GM19468 (cell line): ENCODE results near the gene PNMA6A.
"Not testable (repeated sequence)": the region's sequence is repeated elsewhere in the genome, so short reads cannot be mapped to it uniquely, and the experiment has no call there.

Source experiments
- ATAC-seq: cut with Tn5 transposase; IDR thresholded peaks from one replicate; pipeline ENCODE4 v1.9.1; 2021; ENCODE audit warnings: mild to moderate bottlenecking, moderate library complexity, moderate number of reproducible peaks; ENCODE audit not compliant: unreplicated experiment; ENCODE audit errors: extremely low read depth

PNMA6A gene

DNA sequence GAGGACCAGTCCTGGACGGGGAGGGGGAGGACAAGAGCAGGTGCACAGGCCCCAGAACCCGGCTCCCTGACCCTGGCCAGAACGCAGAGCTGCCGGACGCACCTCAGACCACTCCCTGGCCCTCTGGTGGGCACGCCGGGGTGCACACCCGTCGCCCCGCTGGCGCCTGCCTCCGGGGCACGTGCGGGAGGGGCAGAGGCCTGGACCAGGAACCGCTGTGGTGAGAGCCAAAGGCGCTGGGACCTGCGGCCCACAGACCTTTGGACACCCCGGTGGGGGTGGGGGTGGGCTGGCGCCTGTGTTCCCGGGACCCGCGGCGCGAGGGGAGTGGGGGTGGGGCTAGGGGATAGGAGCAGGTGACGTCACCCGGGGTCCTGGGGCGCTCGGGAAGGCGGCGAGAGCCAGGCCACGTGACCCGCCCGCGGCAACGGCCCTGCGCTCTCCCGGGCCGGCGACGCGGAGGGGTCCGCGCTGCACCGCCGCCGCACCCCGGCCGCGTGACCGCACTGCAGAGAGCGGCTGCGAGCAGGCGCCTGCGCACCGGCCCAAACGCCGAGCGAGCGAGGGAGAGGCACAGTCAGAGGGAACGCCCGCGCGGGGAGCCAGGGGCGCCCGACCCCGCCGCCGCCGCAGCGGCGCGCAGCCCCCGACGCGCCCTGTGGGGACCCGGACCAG lies at the start of gene PNMA6A:
PNMA6A (plus strand) TSS at position 546 of the 675 bp plus-strand sequence. CDS start 609 bp downstream, outside the sequence.
- ATAC-seq, result not testable (repeated sequence)

- ATAC-seq, result not testable (repeated sequence)
Observed at GRCh38 chrX:153026501-153026900, 45.8 kb upstream of the PNMA6A start.

- not testable (repeated sequence) for ATAC-seq
Observed at GRCh38 chrX:153028487-153028886, 43.8 kb upstream of the PNMA6A start.

- no peak for ATAC-seq
Observed at GRCh38 chrX:153029162-153029561, 43.1 kb upstream of the PNMA6A start.

GRCh38 chrX:153029875-153030274 lies 42.4 kb upstream of the PNMA6A start:
- no peak for ATAC-seq

DNA sequence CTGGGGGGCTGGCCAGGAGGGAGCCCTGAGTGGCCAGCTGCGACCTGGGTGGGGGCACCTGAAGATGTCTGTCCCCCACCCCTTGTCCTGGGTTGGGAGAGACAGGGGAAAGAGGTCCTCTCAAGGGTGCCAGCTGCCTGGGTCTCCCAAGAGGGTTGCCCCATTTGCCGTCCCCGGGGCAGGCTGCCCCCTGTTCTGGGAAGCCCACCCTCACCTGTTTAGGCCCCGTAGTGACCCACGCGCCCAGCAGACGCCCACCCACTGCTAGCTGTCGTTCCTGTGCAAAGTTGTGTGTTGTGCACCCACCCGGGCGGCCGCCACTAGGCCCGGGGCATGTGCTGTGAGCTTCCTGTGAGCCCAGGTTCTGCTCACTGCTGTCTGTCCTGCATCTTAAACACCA lies 41.5 kb upstream of the PNMA6A start:
- no peak for ATAC-seq

DNA sequence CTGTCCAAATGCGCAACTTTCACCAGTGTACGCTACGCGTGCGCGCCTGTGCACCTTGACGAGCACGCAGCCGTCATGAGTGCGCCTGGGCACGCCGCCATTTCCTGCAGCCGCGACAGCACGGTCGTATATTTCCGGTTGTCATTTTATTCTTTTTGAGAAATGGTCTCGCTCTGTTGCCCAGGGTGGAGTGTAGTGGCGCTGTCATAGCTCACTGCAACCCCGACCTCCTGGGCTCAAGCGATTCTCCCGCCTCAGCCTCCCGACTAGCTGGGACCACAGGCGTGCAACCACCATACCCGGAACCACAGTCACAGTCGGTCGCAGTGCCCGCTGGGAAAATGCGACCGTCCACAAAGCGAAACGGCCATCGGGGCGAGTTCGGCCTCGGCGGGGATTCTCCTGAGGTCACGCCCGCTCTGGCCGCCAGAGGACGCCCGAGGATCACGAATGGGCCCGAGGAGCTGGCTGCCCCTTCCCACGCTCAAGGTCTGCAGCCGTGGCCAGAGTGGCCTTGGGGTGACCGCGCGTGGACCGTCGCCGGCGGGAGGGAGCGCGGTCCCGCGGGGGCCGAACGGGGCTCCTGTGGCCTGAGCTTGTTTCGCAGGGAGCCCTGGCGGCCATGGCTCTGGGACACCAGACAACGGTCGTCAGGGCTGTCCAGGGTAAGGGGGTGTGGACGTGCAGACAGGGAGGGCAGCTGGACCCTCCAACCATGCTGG lies 39.7 kb upstream of the PNMA6A start:
- ATAC-seq, result no peak

DNA sequence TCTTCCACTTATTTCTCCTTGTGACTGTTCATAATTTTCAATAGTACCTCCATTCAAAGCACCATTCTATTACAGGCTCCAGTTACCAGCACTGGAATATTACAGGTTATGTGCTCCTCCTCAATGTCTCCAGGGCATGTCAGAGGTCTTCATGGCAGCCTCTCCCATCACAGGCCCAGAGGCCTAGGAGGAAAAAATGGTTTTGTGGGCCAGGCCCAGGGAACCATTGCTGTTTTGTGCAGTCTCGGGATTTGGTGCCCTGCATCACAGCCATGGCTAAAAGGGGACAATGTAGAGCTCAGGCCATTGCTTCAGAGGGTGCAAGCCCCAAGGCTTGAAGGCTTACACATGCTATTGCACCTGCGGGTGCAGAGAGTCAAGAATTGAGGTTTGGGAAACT lies 23.2 kb upstream of the PNMA6A start:
- no peak for ATAC-seq

- no peak for ATAC-seq
Observed at GRCh38 chrX:153052534-153052933, 19.7 kb upstream of the PNMA6A start.

DNA sequence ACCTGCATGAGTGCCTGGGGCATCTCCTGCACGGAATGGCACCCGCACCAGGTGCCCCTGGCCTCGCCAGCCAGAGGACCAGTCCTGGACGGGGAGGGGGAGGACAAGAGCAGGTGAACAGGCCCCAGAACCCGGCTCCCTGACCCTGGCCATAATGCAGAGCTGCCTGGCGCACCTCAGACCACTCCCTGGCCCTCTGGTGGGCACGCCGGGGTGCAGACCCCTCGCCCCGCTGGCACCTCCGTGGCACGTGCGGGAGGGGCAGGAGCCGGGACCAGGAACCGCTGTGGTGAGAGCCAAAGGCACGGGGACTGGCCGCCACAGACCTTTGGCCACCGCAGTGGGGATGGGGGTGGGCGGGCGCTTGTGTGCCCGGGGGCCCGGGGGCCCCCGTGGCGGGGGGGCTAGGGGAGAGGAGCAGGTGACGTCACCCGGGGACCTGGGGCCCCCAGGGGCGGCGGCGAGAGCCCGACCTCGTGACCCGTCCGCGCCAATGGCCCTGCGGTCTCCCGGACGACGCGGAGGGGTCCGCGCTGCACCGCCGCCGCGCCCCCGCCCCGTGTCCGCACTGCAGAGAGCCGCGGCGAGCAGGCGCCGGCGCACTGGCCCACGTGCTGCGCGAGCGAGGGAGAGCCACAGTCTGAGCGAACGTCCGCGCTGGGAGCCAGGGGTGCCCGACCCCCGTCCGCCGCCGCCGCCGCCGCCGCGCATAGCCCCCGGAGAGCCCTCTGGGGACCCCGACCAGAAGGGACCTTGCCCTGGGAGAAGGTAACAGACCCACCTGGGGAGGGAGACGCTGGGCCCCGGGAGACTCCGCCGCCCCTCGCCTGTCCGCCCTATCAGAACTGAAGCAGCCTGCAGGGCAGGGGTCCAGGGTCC lies 16.1 kb upstream of the PNMA6A start, which contains the start of gene PNMA3:
PNMA3 (plus strand) TSS at position 600 of the 879 bp plus-strand sequence. CDS start 586 bp downstream, outside the sequence.
- no peak for ATAC-seq

GRCh38 chrX:153057281-153057680 lies 15.0 kb upstream of the PNMA6A start:
- ATAC-seq, result no peak

DNA sequence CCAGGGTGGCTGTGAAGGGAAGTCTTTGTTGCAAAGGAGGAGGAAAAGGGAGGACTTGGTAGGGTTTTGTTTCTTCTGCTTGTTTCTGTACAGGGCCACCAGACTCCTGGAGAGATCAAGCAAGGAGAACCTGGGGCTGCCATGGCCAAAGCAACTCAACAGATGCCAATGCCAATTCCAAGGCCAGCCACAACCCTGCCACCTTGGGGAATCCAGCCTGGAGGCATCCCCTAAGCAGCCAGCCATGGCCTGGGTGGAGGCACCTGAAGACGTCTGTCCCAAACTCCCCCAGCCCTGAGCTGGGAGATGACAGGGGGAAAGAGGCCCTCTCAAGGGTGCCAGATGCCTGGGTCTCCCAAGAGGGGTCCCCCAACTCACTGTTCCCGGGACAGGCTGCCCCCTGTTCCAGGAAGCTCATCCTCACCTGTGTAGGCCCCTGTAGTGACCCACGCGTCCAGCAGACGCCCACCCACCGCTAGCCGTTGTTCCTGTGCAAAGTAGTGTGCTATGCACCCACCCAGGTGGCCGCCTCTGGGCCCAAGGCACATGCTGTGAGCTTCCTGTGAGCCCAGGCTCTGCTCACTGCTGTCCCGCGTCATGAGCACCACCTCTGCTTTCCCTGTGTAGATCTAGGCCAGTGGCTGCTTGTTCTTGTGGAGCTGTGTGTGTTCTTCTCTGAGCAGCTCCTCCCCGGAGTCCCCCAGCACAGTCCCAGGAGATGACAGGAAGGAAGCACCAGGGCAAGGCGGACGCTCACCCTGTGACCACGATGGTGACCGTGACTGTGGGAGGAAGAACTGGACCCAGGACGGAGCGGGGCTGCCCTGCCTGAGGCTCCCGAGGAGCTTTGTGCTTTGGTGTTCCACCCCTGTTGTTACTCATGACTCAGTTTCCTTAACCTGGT lies 12.8 kb upstream of the PNMA6A start:
- ATAC-seq, result no peak

GRCh38 chrX:153060095-153060445 lies 12.2 kb upstream of the PNMA6A start:
- ATAC-seq, result no peak

GRCh38 chrX:153061732-153062131 lies 10.5 kb upstream of the PNMA6A start:
- ATAC-seq, result no peak

DNA sequence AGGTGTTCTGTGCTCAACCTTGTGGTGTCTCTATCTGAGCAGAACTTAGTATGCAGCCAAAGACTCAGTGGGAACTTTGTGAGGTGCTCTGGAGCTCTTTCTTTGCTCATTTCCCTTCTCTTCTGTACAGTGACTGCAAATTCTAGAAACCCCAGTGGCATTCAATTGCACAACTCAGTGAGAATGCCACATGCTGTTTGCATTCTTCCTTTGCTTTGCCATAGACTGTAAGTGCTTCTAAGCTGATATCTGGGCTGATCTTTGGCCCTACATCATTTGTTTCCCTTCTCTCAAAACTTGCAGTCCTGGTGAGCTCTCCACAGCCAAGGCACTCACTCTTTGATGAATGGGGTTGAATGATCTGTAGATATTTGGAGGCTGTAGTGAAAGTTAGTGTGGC lies 8.9 kb upstream of the PNMA6A start:
- ATAC-seq, result no peak

DNA sequence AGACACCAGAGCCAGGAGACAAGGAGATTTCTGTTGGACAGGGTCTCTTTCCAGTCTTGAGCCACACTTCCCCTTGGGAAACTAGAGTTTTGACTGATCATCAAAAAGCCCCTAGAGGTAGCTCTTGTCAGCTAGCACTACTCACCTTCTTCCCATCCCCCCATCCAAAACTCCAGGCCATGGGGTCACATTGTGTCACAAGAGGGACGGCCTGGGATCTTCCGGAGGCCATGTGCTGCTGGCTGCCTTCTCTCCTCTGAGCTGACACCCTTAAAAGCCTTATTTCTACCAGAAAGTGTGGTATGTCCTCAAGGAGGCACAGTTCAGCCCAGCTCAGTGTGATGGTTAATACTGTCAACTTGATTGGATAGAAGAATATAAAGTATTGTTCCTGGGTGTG lies 8.2 kb upstream of the PNMA6A start:
- no peak for ATAC-seq

GRCh38 chrX:153065389-153065788 lies 6.9 kb upstream of the PNMA6A start:
- ATAC-seq, result no peak

DNA sequence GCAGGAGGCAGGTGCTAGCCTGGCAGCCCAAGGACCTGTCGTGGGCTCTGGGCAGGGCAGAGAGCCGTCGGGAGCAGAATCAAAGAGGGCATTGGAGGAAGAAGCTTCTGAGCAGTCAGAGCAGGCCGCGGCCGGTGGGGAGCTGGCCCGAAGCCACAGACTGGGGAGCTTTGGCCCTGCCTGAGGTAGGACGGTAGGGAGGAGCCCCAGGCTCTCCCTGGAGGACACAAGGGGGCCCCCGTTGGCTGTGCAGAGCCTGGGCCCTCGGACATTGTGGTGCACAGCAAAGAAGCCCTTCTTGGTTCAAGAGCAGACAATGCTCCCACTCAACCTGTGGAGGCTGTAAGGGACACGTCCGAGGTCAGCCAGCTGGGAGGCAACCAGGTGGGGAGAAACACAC lies 5.9 kb upstream of the PNMA6A start:
- ATAC-seq, result not testable (repeated sequence)

DNA sequence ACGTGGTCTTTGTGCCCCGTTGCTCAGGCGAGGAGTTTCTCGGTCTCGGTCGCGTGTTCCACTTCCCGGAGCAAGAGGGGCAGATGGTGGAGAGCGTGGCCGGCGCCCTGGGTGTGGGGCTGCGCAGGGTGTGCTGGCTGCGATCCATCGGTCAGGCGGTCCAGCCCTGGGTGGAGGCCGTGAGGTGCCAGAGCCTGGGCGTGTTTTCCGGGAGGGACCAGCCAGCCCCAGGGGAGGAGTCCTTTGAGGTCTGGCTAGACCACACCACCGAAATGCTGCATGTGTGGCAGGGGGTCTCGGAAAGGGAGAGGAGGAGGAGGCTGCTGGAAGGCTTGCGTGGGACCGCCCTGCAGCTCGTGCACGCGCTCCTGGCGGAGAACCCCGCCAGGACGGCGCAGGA lies 1.1 kb downstream of the PNMA6A start:
- ATAC-seq, result not testable (repeated sequence)
